ENCODE results near the gene MRPL10. TPM values are rescaled to one million over a fixed set of nuclear protein-coding genes. Genes with fewer than 3 reads are reported as not detected.
A peak's percentile ranks its signal among the peaks of the same experiment; 100 is the strongest.

The MRPL10 gene
- total RNA-seq, 1 experiment from 2014 or later = 112 TPM

- no peak for TF ChIP-seq EZH2phosphoT487 (IDR thresholded peaks at IDR 0.05; ENCODE audit: borderline replicate concordance)
- TF ChIP-seq REST (IDR thresholded peaks at IDR 0.05; ENCODE audit: low read depth) = no peak
- no peak for TF ChIP-seq YY1 (IDR thresholded peaks at IDR 0.05; ENCODE audit: extremely low read depth, insufficient replicate concordance, low read depth, low read length)
These were observed 10.3 kb downstream of the MRPL10 start (continued) for GRCh38 chr17:47821031-47821423.

- BruUV-seq (replicated peaks) = no TSS peak
- no peak overlapping the region for H2AFZ ChIP-seq (ENCODE audit: low read depth, low read length, poor library complexity, severe bottlenecking)
- no peaks in the 10 kb centered on the region for H3K9me3 ChIP-seq (ENCODE audit: control insufficient read depth in 1 of 2, insufficient read depth in 1 of 2, low read depth in 1 of 2, low read length in 2 of 2)
- intact Hi-C loops (cut with micrococcal nuclease) = no loop called here
- CTCF ChIA-PET = interaction anchor here (1.3 kb wide), 1 partner anchor 170 kb away, joined by 3 read pairs; no protein-coding TSS in a partner anchor
- no peaks in the 10 kb centered on the region for H3K79me2 ChIP-seq (ENCODE audit: insufficient read depth, low read length)
- DNase-seq (ENCODE audit: low read depth, low spot score) (no peak), ATAC-seq (peak; percentile 11; the same call in 1 of the 2 replicates)
- H3K9ac ChIP-seq (ENCODE audit: low read length) = peak overlapping the region; percentile 75
- peaks cover 16 to 27% of the 10 kb centered on the region in 2 experiments for H3K4me1 ChIP-seq (ENCODE audit: control insufficient read depth in 1 of 2, insufficient read depth in 2 of 2, low read length in 2 of 2)
- POLR2A ChIA-PET = no interaction called here
- no peak for TF ChIP-seq JUND (IDR thresholded peaks at IDR 0.05)
- H3K4me2 ChIP-seq (ENCODE audit: low read length) = peak overlapping the region; percentile 93
- no peaks in the 10 kb centered on the region for H4K20me1 ChIP-seq (ENCODE audit: insufficient read depth)
- H3K27ac ChIP-seq (ENCODE audit: low read depth, low read length) = no peak overlapping the region
- no peaks in the 10 kb centered on the region for H3K27me3 ChIP-seq (ENCODE audit: insufficient read depth, low read length)
- no peaks in the 10 kb centered on the region for H3K9me2 ChIP-seq (ENCODE audit: insufficient read depth)
- peaks cover 7 to 12% of the 10 kb centered on the region in 2 experiments; a peak in 3 of 4 replicates for H3K36me3 ChIP-seq (ENCODE audit: control insufficient read depth in 1 of 2, insufficient read depth in 2 of 2, low read length in 2 of 2)
- H3K4me3 ChIP-seq (replicated peaks in 1 of 2; ENCODE audit: low read depth in 1 of 2, low read length in 2 of 2) = peak overlapping the region; percentile 70 to 87
- RAD21 ChIA-PET (ENCODE audit: low non-redundant PET in 1 of 2, low total read pairs in 2 of 2, uncharacterized antibody in 2 of 2, unreplicated experiment in 2 of 2) = interaction anchor here in 1 of 2 experiments (0.6 kb wide), 1 partner anchor 70 kb away, joined by 3 read pairs; no protein-coding TSS in a partner anchor
These were observed 11.1 kb downstream of the MRPL10 start for GRCh38 chr17:47820033-47820789.

Measured in HCT116 (cell line).